ENCODE data around the gene METRNL. TPM values are rescaled to one million over a fixed set of nuclear protein-coding genes. Genes with fewer than 3 reads are reported as not detected.

METRNL gene
- total and polyA plus RNA-seq, 4 donors = 0.67 to 9.0 (median 8.6) TPM

DNA sequence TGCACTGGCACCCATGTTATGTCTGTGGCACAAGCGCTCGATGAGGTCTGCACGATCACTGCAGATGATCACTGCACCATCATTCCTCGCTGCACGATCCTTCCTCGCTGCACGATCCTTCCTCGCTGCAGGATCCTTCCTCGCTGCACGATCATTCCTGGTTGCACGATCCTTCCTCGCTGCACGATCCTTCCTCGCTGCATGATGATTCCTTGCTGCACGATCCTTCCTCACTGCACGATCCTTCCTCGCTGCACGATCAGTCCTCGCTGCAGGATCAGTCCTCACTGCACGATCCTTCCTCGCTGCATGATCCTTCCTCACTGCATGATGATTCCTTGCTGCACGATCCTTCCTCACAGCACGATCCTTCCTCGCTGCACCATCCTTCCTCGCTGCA is 29.3 kb downstream of the METRNL start:
- H3K27me3 ChIP-seq (ENCODE audit: control insufficient read depth in 4 of 4, insufficient read depth in 4 of 4, low read length in 3 of 4) = no peaks in the 10 kb centered on the region
- 93% methylated on average over 25 of the region's 25 CpGs for WGBS
- no peak overlapping the region for H3K9ac ChIP-seq (ENCODE audit: low read depth in 1 of 2, low read length in 2 of 2)
- no peaks in the 10 kb centered on the region for H3K4me1 ChIP-seq (ENCODE audit: control insufficient read depth in 4 of 4, insufficient read depth in 4 of 4, low read length in 3 of 4)
- no peaks in the 10 kb centered on the region for H3K36me3 ChIP-seq (ENCODE audit: control insufficient read depth in 4 of 4, insufficient read depth in 3 of 4, low read depth in 1 of 4, low read length in 3 of 4)
- no peaks in the 10 kb centered on the region for H3K9me3 ChIP-seq (ENCODE audit: control insufficient read depth in 4 of 4, low read length in 3 of 4)
- no peak for DNase-seq (ENCODE audit: low spot score)
- no peak overlapping the region for H3K27ac ChIP-seq (ENCODE audit: low read depth in 1 of 2, low read length in 2 of 2)
- TF ChIP-seq, protein P1, sequence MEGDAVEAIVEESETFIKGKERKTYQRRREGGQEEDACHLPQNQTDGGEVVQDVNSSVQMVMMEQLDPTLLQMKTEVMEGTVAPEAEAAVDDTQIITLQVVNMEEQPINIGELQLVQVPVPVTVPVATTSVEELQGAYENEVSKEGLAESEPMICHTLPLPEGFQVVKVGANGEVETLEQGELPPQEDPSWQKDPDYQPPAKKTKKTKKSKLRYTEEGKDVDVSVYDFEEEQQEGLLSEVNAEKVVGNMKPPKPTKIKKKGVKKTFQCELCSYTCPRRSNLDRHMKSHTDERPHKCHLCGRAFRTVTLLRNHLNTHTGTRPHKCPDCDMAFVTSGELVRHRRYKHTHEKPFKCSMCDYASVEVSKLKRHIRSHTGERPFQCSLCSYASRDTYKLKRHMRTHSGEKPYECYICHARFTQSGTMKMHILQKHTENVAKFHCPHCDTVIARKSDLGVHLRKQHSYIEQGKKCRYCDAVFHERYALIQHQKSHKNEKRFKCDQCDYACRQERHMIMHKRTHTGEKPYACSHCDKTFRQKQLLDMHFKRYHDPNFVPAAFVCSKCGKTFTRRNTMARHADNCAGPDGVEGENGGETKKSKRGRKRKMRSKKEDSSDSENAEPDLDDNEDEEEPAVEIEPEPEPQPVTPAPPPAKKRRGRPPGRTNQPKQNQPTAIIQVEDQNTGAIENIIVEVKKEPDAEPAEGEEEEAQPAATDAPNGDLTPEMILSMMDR (IDR thresholded peaks at IDR 0.05; ENCODE audit: low read depth, low read length, missing input control) = no peak
- TF ChIP-seq HNF4A (conservative IDR thresholded peaks at IDR 0.05) (no peak), HNF4G (IDR thresholded peaks at IDR 0.05) (no peak), JUND (IDR thresholded peaks at IDR 0.05) (no peak), FOXA1 (IDR thresholded peaks at IDR 0.05) (no peak), NR2F2 (IDR thresholded peaks at IDR 0.05) (no peak), RAD21 (IDR thresholded peaks at IDR 0.05) (no peak), FOXA2 (IDR thresholded peaks at IDR 0.05) (no peak), GABPA (IDR thresholded peaks at IDR 0.05 in 1 of 2, conservative IDR thresholded peaks at IDR 0.05 in 1 of 2) (no peak), SP1 (IDR thresholded peaks at IDR 0.05) (no peak), EGR1 (IDR thresholded peaks at IDR 0.05; ENCODE audit: low read depth in 2 of 2) (no peak), RXRA (IDR thresholded peaks at IDR 0.05) (no peak), YY1 (IDR thresholded peaks at IDR 0.05) (no peak), TAF1 (conservative IDR thresholded peaks at IDR 0.05) (no peak)
- TF ChIP-seq, protein P2, sequence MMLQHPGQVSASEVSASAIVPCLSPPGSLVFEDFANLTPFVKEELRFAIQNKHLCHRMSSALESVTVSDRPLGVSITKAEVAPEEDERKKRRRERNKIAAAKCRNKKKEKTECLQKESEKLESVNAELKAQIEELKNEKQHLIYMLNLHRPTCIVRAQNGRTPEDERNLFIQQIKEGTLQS (IDR thresholded peaks at IDR 0.05) = no peak
- TF ChIP-seq, protein P3, sequence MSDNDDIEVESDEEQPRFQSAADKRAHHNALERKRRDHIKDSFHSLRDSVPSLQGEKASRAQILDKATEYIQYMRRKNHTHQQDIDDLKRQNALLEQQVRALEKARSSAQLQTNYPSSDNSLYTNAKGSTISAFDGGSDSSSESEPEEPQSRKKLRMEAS (IDR thresholded peaks at IDR 0.05) = no peak
- TF ChIP-seq, protein P4, sequence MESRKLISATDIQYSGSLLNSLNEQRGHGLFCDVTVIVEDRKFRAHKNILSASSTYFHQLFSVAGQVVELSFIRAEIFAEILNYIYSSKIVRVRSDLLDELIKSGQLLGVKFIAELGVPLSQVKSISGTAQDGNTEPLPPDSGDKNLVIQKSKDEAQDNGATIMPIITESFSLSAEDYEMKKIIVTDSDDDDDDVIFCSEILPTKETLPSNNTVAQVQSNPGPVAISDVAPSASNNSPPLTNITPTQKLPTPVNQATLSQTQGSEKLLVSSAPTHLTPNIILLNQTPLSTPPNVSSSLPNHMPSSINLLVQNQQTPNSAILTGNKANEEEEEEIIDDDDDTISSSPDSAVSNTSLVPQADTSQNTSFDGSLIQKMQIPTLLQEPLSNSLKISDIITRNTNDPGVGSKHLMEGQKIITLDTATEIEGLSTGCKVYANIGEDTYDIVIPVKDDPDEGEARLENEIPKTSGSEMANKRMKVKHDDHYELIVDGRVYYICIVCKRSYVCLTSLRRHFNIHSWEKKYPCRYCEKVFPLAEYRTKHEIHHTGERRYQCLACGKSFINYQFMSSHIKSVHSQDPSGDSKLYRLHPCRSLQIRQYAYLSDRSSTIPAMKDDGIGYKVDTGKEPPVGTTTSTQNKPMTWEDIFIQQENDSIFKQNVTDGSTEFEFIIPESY (IDR thresholded peaks at IDR 0.05) = no peak
- TF ChIP-seq, protein P5, sequence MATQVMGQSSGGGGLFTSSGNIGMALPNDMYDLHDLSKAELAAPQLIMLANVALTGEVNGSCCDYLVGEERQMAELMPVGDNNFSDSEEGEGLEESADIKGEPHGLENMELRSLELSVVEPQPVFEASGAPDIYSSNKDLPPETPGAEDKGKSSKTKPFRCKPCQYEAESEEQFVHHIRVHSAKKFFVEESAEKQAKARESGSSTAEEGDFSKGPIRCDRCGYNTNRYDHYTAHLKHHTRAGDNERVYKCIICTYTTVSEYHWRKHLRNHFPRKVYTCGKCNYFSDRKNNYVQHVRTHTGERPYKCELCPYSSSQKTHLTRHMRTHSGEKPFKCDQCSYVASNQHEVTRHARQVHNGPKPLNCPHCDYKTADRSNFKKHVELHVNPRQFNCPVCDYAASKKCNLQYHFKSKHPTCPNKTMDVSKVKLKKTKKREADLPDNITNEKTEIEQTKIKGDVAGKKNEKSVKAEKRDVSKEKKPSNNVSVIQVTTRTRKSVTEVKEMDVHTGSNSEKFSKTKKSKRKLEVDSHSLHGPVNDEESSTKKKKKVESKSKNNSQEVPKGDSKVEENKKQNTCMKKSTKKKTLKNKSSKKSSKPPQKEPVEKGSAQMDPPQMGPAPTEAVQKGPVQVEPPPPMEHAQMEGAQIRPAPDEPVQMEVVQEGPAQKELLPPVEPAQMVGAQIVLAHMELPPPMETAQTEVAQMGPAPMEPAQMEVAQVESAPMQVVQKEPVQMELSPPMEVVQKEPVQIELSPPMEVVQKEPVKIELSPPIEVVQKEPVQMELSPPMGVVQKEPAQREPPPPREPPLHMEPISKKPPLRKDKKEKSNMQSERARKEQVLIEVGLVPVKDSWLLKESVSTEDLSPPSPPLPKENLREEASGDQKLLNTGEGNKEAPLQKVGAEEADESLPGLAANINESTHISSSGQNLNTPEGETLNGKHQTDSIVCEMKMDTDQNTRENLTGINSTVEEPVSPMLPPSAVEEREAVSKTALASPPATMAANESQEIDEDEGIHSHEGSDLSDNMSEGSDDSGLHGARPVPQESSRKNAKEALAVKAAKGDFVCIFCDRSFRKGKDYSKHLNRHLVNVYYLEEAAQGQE (IDR thresholded peaks at IDR 0.05) = no peak
- no peak overlapping the region for H3K4me3 ChIP-seq (ENCODE audit: low read depth in 1 of 3, low read length in 3 of 3)
